ENCODE data around the gene IL1RAP.

- TF ChIP-seq POLR2AphosphoS5 (IDR thresholded peaks at IDR 0.05) (no peak), CTCF (IDR thresholded peaks at IDR 0.05) (no peak), POLR2A (IDR thresholded peaks at IDR 0.05) (no peak)
Measured at GRCh38 chr3:190537146-190537545, 23.3 kb downstream of the IL1RAP start.
